COLO668 (cell line): ENCODE data around the gene ZNF366.

ENCODE experiments used
- DNase-seq: peaks from one replicate; lab custom pipeline; 2025; ENCODE audit not compliant: unreplicated experiment; lab: John Stamatoyannopoulos, UW

The ZNF366 gene

DNA sequence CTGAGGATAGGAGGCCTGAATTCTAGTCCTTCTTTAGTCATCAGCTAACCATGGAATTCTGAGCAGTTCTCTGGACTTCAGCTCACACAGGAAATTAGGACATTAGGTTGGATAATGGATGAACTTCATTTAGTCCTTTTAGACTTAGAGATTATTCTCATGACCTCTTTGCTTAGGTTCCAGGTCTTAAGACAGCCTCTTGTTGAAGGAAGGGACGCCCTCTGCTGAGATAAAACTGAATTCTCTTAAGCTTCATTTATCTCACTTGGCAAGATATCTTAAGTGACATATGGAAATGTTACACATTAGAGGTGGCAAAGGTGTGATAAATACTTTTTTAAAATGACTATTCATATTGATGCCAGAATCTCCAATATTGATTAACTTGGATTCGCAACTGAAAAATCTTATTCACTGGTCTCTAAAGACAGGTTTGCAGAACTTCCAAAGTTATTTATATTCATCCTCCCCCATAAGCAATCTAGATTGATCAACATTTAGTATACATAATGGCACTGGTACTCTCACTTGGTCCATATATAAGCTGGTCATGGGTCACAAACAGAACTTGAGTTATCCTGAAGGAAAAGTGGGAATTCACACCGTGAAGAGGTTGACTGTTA is 16.9 kb upstream of the ZNF366 start:
- DNase-seq = no peak

DNA sequence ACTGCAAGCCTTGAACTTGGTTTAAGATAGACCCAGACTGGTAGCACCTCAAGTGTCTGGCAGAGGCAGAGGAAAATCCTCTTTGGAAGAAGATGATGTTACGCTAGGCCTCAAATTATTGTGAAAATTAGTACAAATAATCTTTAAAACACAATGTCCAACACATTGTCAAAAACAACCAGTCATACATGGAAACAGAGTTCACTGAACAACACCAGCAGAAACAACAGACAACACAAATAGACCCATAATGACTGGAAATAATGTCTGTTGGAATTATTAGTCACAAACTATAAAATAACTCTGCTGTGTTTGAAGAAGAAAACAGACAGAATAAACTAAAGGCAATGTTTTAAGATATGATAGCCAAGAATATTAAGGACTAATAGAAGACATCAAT is 15.4 kb upstream of the ZNF366 start:
- DNase-seq = no peak

DNA sequence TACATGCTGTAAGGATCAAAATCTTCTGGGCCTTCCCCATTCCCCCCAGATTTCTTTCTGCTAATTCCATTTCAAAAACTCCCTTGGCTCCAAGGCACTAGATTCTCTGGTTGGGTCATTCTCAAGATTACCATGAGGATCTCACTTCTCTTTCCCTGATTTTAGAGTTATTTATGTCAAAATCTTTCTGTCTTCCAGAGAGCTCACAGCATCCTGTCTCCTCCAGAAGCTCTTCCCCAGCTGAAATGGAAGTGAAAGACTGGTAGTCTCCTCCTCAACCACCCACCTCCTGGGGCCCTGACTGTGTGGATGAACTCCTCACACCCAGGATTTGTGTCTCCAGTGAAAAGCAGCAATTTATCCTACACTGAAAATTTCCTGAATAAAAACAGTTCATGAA is 11.9 kb upstream of the ZNF366 start:
- DNase-seq = no peak

DNA sequence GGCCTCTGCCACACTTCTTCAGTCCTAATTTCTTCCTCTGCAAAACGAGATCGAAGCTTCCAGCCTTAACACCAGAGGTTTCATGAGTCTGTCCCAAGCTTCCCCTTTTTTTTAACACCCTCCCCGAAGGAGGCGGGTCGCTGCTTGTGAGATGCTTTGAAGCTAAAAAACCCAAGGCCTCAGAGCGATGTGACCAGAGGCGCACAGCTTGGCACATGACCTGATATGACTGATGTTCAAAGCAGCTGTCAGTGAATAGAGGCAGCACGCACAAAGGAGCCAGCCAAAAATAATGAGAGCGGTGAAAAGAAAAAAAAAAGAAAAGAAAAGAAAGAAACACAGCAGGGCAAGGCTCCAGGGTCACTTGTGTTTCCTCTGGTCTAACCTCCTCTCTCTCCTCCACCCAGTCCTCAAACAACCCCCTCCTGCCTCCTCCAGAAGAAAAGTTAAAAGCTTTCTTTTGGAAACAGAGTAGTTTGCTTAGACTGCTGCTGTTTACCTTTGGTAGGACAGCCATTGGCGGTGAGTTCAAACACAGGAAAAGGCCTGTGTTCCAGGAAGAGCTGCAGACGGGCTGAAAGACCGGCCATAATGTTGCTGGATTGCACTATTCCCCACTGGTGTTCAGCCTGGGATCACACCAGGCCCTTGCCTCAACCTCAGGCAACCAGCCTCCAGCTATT is 10.9 kb upstream of the ZNF366 start:
- no peak for DNase-seq

DNA sequence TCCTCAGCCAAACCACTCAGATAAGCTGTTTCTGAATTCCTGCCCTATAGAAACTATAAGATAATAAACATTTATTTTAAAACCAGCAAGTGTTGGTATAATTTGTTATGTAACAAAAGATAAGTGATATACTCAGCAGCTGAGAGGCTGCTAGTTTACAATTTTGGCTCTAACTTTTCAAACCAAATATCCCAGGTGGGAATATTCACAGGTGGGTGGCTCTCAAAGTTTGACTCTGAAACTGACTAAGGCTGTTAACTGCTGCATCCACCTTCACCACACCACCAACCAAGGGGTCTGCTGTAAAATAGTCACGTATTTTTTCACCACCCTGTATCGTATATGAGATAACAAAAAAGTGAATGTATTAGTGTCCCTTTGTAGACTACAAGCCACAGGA is 9.7 kb upstream of the ZNF366 start:
- no peak for DNase-seq

DNA sequence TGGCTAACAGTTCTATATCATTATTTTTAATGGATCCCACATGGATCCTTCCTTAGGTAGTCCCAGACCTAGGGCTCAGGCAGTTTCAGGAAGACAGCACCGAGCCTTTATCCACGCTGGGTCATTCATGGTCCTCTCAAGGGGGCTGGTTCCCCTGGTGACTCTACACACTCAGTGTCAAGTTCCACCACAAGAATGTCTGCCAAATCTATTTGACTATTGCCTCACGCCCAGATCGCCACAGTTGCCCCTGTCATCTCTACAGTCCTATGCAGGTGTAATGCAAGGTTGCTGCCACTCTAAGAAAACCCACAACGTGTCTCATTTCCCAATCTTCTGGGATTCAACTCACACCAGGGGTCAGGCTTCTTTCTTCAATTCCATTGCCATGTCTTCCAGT is 8.0 kb upstream of the ZNF366 start:
- no peak for DNase-seq

DNA sequence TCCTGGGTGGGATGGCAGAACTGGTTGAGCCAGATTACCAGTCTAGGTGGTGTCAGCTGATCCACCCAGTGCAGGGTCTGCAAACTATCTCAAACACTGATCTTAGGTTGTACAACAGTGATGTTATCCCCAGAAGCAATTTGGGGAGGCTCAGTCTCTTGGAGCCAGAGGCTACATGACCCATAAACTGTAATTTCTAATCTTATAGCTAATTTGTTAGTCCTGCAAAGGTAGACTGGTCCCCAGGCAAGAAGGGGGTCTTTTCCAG is 5.3 kb upstream of the ZNF366 start:
- no peak for DNase-seq

DNA sequence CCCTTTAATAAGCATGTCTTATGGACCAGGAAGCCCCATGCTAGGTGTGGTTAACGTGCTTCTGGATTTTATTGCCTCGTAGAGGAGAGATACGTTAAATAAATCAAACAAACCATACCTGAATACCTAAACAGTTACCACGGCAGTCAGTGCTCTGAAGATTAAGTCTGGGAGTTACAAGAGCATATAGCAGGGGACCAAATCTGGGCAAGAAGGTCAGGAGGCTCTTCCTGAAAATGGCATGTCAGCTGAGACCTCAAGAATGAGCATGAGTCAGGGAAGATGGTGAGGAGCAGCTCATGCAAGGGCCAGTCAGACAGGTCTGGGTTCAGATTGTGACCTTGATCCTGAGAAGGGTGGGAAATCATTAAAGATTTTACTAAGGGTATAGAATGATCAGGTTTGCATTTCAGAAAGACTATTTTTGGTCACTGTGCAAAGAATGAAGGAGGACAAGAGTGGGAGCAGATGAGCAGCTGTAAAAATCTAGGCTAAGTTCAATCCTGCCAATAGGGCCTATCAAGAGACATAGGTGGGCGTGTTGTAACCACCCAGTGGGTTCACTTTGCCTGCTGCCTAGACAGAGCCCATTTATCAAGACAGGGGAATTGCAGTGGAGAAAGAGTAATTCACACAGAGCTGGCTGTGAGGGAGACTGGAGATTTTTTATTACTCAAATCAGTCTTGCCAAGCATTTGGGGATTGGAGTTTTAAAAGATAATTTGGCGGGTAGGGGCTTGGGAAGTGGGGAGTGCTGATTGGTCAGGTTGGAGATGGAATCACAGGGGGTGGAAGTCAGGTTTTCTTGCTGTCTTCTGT is 4.8 kb upstream of the ZNF366 start:
- no peak for DNase-seq

DNA sequence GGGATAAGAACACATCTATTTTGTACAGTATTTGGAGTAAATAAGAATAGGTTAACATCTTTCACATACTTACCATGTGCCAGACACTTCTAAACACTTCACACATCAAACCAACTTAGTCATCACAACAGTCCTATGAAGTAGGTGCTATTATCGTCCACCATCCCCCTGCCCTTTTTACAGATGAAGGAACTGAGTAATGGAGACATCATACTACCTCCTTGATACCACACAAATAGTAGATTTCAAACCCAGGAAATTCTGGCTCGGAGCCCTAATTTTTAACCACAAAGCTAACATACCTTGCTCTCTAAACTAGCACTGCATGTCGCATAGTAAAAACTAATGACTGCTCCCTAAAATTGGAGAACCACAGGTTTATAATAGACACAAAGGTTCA is 4.2 kb upstream of the ZNF366 start:
- DNase-seq = no peak

DNA sequence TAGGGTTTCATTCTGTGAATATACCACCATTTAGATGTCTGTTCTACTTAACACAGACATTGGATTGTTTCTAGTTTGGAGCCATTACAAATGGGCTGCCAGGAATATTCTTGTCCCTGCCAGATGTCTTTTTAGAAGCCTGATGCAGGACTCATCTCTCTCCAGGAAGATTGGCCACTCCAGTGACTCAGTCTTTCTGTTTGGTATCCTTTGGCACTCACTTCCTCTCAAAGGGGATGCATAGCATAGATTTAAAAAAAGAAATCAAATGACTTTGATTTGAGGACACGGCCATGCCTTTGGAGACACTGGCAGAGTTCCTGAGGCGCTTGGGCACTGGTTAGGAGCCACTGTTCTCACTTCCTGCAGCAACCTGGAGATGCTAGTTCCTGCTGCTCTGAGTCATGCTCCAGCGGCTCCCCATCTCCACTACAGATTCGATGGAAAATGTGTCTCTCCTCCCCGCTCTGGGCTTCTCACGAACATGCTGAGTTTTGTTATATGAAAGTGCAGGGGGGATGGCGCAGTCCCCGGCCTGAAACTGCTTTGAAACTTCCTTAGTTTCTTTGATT is 3.5 kb upstream of the ZNF366 start:
- no peak for DNase-seq

DNA sequence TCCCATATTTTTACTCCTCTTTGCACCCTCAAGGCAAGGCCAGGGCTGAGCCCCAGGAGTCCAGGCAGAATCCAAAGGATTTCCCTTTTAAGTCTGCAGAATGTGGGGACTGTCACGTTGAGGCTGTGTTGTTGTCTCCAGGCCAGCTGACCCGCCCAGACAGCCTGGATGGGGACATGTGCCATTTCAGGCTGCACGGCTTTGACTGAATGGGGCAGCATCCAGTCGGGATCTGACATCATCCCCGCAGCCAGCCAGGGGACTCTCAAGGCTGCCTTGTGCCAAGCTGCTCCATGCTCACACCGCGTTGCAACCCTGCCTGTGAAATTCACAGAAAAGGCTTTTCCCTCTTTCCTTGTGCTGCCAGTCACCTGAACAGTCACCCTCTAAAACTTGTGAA is 2.2 kb upstream of the ZNF366 start:
- DNase-seq = no peak

DNA sequence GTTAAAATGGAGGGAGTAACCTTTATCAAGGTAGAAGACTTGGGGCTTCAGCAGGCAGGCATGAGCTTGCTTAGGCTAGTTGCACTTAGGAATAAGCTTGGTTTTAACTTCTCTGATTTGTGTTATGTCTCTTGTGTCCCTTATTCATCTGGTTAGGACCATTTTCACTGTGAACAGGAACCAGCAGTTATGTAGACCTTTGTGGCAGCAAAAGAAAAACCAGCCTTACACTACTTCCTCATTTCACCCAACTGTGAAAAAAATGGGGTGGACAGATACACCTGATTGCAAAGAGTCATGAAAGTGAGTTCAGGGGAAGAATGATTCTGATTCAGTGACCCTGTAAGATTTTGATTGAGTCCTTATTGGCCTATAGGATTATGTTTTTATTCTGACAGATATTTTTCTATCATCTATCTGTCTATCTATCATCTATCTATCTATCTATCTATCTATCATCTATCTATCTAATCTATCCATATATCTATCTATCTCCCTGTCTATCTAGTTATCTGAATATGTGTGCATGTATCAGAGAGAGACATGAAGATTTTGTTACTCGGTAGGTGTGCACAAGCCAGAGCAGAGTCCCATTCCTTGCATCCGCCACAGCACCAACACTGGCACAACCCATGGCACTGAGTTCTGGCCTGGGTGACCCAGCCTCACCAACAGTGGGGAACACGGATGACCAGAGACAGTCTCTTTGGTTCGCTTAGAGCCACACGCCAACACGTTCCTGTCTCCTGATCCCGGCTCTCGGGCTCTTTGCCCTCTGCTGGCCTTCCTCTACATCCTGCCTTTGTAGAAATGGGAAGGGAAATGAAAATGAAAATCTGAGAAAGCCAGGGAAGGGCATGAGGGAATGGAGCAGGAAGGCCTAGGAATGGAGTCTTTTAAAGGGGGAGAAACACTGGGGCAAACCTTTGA is 1.3 kb upstream of the ZNF366 start:
- no peak for DNase-seq

DNA sequence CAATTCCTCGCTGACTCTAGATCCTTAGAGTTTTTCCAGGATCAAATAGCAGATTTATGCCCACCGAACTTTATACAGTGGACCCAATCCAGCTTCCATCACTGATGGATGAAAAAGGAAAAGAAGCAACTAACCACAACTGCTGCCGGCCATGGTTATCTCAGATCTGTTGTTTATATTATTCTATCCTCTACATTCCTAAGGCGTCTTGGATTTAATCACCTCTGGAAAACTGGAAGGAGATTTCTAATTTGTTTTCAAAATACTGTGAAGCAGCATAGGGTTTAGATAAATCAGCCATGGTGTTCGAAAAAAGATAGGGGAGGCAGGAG is 663 bp upstream of the ZNF366 start:
- DNase-seq = no peak

DNA sequence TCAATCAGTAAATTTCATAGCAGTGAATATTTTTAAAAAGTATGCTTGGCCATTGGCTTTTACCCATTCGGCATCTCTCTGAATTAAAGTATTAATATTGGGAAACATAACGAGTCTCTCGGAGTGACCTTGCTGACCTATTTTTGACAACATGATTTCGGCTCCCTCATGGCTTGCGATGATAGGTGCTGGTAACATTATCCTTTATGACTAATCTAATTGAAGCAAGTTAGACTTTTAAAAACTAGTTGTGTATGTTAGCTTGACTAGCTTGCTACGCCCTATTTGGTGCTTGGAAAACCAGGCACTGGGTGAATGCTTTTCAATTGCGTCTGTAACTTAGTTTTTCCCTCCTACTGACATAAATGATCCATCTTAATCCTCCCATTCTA is 1.1 kb downstream of the ZNF366 start:
- DNase-seq = no peak

DNA sequence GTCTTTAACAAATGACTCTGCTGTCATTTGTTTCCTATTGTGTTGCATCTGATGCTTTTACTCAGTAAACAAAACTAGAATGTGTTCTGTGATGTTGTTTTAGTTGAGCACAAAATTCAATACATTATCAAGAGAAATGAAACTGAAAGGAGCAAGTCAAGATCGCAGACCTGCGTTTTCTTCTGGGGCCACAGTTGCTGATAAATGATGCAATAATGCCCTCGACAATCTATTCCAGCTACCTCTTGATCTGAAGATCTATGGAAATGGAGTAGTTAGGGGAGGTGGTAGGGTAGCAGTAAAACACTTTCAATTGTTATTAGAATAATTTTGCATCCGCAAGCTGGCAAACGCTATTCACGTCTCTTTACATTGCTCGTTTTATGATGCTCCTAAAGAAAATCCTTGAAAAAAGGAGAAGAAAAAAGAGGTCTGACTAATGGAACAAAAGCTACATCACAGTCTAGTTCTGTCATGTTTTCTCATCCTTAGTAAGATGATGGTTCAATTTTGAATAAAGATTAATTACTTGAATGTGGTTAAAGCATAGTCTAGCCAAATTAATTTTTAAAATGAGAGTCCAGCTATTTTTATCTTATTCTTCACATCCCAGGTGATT is 1.6 kb downstream of the ZNF366 start:
- no peak for DNase-seq

DNA sequence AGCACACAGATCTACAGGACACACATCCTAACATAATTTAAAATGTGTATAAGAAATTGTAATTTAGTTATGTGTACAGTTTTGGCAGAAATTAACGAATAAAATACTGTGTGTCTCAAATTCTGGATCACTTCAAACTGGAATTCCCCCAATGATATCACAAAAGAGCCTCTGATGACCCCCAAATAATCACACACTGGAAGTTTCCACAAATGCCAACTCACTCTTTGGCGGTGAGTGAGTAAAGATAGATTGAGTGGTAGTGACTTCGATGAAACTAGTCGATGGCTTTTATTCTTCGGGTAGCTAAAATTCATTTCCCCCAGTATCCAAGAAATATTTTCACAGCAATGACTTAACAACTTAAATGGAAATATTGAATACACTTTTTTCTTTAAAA is 2.2 kb downstream of the ZNF366 start:
- no peak for DNase-seq

DNA sequence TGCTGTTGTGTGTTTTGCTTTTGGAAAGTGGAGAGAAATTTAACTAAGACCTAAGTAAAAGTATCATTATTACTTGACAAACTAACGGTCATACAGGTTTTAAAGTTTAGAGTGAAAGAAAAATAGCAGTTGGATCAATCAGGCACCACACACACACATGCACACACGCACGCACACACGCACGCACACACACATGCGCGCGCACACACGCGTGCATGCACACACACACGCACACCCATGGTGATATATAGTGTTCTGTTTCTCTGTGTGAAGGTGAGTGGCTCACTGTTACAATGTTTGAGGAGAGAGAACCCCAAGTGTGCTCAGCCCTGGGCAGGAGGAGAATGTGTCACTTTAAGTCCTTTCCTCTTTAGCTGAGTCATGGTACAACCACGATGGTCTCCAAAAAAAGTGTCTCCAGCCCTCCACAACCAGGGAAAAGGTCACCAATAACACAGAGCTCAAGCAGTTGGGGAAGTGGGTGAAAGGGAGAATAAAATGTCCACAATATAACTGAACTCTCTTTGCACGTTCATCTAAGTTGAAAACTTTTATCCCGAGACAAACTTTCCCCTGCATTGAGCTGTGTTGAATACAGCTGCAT is 3.2 kb downstream of the ZNF366 start:
- no peak for DNase-seq

DNA sequence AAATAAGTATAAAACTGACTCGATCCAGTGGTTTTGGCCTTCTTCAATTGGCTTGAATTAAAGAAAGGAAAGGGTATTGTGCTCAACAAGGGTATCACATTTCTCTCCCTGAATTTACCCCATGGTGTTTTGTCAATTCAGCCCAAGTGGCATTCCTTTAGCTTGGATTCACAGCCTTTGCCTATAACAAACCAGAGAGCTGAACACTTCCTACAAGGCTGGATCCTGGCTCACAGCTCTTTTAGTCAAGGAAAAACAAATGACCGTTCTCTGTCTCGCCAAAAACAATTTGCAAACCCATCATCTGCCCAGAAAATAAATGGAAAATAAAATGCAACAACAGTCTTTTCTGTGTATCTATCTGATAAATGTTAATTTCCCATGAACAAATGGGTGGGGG is 5.7 kb downstream of the ZNF366 start:
- no peak for DNase-seq

DNA sequence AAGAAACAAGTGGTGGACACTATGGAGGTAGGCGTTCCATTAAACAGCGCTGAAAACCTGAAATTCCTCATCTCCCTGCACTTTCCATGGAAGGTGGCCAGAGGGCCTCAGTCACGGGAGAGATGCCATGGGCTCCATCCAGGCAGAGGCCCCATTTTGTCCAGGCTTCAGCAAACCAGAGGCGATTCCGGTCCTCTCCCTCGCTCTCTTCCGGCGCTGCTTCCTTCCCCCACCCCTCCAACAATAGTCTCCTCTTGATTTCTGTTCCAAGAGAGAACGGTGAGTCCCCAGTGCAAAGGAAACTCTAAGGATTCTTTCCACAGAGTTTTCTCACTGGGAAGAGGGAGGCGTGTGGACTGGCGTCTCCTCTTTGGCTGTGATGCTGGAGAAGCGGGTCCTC is 7.5 kb downstream of the ZNF366 start:
- DNase-seq = no peak

DNA sequence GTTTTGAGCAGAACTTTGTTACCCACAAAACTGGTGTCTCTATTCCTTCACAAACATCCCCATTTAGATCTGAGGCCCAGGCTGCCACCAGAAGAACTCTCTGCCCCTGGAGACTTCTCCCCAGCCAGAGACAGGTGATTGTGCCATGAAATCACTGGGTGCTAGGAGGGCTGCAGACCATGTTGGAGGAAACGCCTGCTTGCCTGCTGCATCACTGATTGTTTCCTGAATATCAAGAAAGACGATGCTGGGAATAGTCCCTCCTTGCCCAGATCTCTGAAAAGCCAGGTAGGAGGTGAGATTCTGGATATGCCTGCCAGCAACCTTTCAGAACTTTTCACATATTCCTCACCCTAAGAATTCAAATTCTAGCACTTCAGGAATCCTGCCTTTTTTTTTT is 8.1 kb downstream of the ZNF366 start:
- no peak for DNase-seq

DNA sequence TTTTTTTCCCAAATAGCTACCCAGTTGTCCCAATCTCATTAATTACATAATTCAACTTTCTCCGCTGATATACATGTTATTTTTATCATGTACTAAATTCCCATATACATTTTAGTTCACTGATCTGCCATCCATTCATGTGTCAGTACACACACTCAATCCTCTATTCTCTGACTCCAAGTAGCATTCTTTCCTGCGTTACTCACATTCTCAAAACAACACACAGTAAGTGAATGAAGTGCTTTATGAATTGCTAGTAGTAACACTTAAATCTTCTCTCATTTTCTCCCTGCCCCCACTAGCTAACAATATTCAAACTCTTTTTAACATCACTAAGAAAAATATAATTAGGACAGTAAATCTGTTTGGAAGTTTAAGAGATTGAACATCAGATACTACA is 8.9 kb downstream of the ZNF366 start:
- DNase-seq = no peak
